Stimulated activated CD4-positive, alpha-beta T cell treated with anti-CD3 and anti-CD28 coated beads, Interleukin-15, amount 100 ng/mL, for 24 hours (primary cell): ENCODE measurements around the gene GMFB.
"Not testable (repeated sequence)": the region's sequence is repeated elsewhere in the genome, so short reads cannot be mapped to it uniquely, and the experiment has no call there.

ENCODE experiments used
- DNase-seq: peaks from one replicate; pipeline ENCODE4 v3.0.0-alpha.2; 2020

The GMFB gene

DNA sequence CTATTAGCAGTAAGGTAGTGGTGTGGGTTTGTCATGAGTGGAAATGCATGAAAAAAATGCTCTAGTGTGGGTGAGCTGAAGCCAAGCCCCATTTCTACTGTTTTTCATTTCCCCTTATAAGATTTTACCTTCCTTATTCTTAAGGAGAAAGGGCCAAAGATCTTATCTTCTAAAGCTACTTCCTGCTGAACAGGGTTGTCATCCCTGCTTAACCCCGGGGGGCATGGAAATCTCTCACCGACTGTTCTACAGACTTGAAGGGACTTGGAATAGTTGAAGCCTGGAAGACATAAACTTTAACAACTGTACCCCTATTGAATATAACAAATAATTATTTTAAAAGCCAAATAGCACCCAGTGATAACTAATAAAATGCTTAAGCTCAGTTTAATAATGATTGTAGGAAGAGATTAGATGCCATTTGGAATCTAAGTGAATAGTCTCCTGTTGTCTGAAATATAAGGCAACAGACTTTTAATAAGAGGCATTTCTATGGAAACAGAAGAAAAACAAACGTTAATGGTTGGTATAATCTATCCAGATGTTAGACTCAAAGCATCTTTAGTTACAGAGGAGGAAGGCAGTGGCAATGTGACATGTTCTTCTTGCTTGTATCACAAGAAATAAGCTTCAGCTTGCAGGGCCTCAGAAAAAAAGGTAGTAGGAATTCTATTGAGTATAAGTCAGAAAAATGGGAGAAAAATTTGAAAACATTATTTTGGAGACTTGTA, 1.8 kb upstream of the GMFB start:
- DNase-seq, result no peak

DNA sequence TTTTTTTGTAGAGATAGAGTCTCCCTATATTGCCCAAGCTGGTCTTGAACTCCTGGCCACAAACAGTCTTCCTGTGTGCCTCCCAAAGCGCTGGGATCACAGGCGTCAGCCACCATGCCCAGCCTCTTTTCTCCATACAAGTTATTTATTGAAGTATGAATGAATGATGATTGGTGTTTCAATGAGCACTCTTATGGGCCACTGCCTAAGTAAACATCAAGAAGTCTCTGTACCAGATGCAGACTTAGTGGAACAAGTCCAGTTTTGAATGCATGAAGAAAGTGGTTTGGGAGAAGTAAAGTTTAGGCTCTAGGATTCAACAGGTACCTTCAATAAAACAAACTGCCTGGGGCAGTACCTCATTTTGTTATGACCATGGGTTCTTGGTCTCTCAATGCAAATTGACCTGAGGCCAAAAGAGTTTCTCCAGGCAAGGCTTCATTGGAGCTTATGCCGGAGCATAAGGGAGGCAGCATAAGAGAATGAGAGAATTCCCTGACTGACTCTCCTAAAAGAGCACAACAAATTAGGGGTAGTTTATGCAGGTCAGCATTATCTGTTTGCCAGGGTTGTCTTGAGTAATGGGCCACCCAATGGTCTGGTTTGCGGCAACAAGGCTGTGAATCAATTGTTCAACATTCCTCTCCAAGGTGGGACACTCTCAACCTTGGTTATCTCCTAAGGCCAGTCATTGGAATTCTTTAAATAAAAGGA, 1.1 kb upstream of the GMFB start:
- DNase-seq, result no peak

DNA sequence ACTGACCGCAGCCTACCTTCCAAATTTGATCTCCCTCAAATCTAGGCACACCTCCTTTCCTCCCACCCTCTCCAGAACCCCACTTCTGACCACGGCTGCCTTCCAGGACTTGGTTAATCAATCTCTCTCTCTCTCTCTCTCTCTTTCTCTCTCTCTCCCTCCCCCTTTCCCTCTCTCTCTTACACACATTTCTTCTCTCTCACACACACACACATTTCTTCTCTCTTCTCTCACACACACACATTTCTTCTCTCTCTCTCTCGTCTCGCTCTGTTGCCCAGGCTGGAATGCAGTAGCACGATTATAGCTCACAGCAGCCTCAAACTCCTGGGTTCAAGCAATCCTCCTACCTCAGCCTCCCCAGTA, 521 bp upstream of the GMFB start:
- no peak for DNase-seq

DNA sequence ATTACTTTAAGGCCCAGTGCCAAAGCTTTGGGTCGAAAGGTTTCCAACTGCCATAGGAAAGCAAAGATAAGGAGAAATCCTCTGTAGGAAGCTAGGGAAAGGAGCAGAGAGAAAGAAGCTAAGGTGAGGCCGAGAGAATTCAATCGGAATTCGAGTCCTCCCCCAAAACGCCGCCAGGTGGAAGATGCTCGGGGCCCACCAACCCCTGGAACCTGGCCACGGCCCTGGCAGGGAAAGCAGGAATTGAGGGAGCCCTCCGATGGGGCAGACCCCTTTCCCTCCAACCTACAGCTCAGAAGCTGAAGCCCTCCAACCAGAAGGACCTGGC, 498 bp downstream of the GMFB start:
- DNase-seq, result no peak

DNA sequence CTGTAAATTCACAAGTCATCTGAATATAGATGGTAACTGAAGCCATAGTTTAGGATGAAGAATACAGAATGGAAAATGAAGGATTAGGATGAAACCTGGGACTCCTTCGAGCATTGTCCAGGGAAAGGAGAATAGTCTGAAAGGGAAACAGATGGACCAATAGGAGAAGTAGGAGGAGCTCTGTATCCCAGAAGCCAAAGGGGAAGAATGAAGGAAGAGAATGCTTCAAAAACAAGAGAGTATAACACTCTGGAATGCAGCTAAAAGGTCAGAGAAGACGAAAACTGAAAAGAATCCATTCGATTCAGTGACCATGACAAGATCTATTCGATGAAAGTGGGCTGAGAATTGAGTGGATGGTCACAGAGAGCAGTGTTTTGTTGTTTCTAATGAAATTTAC, 1.0 kb downstream of the GMFB start:
- DNase-seq, result no peak

DNA sequence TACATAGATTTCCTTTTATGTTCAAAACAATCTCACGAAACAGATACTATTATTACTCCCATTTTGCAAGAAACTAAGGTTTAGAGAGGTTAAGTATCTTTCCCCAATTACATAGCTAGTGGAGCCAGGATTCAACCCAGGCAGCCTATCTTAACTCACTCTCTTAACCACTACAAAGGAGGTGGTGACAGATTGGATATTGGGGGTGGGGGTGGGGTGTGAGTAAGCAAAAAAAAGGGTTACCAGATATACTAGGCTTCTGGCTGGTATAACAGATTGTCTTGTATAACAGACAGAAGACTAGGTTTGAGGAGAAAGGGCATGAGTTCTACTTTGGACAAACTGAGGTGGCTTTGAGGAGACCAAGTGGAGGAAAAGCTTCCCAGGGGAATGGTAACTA, 2.1 kb downstream of the GMFB start:
- DNase-seq, result no peak

DNA sequence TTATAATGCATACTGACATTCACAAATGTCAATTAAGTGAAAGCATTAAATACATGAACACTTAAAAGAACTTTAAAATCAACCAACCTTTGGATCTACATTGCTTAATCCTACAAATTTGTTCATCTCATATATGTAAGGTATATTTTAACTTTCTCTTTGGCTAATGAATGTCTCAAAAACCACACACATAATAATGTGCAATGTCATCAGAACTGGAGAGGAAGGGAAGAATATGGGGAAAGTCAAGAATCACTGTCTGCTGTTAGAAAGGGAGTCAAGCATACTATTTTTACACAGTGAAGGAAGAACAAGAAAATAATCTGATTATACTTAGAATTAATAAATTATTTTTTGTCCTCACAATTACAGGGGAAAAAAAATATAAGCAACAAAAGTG, 4.9 kb downstream of the GMFB start:
- no peak for DNase-seq

DNA sequence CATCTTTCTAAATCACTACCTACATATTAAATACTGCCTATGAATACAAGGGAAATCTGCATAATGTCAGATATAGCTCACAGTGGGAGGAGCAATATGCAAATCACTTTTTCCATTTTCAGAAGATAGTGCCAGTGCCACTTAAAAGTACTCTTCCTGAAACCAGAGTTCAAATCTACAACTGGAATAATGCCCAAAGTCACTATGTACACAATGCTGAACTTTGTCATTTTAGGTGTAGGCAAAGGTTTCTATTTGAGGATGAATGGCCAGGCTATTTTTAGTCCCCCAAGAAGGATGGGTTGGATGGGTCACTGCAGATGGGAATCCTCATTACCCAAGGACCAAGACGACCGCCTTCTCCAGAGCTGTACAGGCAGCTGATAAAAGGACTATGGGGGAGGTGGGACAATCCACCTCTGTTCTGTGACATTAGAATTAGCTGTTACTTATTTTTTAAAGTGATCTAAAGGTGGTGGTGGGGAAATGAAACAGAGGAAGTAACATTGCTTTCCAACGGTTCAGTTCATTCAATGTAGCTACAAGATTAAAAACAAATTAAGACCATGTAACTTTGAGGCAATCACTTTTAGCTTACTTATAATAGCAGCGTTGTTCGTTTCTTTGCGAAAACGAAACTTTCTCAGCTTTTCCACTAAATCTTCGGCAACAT, 5.6 kb downstream of the GMFB start:
- no peak for DNase-seq

DNA sequence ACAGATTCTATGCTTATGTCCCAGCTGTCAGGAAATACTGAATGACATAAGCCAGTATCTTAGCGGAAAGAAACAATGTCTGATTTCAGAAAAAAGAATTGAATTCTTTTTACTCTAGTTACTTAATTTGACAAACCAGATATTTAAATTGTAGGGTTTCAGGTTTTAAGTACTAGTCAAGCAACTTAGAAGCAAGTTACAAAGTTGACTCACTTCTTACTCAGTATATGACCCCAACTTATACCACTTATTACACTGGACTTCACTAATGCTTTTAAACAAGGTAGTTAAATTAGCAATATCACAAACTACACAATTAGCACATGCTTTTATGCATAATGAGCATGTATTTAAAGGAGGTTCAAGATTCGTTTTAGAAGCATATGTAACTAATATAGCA, 7.1 kb downstream of the GMFB start:
- DNase-seq, result no peak

DNA sequence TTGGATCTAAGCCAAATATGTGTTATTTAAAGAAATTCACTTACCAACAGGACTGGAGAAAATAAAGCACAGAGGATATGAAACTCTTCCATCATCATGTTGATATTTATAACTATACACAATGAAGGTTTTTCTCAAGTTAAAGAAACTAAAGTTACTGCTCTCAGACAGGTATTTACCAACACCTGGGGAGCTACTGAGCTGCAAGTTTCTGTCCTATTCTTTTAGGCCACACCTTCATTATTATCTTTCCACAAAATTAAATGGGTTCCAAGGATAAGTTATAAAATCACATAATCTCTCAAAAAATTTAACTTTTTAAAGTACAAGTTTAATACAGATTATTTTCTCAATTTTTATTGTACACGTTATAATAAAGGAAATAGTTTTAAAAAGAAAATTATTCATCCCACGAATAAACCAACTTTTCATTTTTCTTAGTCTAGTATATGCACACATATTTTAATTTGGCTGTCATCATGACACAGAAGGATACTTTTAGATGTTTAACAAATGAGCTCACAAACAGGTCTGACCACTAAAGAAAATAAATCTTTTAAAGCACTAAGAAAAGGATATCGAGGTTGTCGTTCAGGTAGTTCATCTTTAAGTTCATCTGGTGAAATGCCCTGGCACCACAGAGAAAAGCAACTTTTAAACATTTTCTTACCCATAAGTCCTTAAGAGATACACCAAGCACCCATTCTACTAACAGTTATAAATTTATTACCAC, 7.8 kb downstream of the GMFB start:
- DNase-seq, result no peak

DNA sequence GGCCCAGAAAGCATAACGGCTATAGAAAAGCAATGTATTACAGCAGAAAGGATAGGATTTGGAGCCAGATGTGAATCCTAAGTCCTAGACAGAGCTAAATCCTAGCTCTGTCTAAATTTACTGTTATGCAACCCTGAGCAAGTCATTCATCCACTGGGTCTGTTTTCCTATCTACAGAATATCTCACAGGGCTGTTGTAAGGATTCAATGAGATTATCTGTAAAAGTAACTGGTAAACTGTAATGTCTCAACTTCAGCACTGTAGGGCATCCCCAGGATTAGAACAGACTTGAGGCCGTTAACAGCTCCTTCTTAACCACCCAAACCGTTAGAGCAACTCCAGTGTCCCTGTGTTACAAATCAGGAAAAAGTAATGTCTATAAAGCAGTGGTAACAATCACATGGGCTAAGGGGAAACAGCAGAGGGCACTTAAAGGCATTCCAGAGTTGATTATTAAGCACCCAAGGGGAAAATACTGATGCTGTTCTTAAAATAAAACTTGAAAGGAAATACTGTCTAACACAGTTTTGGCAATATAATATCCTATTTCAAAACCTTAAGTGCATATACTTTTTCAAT, 10.1 kb downstream of the GMFB start:
- DNase-seq, result no peak

DNA sequence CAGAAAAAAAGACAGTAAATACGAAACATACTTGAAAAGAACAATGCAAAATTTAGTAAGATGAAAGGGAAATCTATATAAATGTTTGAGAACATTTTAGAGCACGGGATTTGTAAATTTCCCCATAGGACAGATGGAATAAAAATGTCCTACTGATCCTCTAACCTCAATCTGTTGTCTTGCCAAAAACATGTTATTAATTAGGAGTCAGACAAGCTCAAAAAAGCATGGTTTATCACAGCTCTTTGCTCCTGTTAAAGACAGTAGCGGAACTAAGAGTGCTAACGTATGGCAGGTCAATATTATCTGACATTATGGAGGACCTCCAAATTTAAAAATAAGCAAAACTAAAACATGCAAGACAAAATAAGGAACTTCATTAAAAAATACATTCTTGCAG, 12.9 kb downstream of the GMFB start:
- no peak for DNase-seq

DNA sequence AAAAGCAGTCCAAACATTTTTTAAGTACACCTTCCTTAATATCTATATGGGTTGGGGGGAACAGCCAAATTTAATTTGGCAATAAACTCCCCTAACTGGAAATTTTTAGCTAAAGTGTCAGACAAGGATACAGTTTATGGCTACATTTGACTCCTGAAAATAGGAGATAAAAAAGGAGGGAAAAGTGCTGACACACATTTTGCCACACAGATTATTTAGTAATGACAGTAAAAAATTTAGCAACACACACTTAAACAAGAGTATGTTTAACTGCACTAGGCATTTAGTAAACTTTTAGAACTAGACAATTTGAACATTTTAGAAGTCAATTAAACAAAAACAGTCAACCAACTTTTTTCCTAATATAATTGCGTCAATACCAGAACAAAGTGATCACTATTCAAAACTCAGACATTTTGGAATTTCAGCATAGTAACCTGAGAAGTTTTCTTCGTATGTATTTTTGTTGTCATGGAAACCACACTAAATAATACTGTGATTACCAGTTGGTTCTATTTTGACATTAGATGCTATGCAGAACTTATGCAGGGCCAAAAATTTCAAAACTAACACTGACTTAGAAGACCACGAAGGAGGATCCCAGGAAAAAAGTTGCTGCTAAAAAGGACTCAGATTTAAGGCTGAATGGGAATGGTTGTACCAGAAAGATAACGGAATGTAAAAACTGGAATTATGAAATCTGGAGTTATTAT, 13.4 kb downstream of the GMFB start:
- no peak for DNase-seq

DNA sequence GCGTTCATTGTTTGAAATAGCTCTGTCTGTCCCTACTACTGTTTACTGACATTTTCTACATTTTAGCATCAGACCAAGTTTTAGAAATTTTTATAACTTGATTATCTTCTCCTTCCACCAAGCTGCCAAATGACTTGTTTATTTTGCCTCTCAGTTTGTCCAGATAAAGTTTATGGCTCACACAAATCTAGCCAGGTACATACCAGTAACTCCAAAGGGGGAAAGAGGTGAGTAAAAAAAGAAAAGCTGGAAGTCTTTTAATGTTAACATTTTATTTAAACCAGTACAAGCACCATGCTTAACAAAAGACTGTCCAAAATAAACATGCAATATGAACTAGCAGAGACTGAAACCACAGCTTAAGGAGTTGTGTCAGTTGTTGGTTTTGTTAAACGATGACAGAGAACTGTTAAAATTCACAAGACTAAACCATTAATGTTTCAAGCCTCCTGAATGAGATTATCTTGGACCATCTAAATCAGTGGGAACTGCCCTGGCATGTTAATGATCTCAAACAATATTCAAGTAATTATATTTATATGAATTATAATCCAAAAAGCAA, 14.5 kb downstream of the GMFB start:
- DNase-seq, result no peak

DNA sequence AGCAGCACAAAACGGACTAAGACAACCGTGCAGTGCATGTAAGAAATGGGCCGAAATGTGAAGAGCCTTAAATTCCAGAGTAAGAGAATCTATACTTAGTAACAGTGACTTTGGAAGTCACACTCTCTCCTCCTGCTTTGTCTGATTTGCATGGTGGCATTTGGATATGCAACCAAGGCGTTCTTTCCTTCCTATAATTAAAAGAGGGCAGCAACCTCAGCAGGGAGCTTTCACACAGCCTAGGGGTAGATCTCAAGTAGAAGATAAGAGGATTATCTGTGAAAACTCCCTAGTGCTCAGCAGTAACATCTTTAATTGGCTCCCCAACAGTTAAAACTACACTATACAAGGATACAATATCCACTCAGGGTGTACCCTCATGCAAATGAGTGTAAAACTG, 16.5 kb downstream of the GMFB start:
- no peak for DNase-seq

DNA sequence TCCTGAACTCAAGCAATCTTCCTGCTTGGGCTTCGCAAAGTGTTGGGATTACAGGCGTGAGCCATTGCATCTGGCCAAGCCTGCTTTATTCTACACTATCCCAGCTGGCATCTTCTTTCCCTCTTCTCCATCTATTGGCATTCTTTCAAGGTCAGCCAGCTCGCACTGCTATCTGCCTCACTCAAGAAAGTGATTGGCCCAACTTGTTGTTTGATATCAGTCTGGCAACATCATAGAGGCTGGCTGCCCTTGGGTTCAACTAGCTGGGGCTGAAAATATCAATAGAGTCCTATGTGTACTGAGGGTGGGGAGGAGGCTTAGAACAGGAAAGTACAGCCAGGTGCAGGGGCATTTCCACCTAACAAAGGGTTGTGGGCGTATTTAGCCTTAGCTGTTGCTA, 17.1 kb downstream of the GMFB start:
- DNase-seq, result no peak

DNA sequence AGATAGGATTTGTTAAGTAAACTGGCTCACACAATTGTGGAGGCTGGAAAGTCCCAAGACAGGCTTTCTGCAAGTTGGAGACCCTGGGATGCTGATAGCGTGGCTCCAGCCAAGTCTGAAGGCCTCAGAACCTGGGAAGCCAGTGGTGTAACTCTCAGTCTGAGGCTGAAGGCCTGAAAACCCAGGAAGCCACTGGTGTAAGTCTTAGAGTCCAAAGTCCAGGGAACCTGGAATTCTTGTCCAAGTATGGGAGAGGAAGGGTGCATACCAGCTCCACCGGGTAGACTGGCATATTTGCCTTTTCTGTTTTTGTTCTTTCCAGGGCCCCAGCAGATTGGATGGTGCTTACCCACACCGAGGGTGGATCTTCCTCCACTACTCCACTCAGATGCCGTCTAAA, 18.1 kb downstream of the GMFB start:
- no peak for DNase-seq

DNA sequence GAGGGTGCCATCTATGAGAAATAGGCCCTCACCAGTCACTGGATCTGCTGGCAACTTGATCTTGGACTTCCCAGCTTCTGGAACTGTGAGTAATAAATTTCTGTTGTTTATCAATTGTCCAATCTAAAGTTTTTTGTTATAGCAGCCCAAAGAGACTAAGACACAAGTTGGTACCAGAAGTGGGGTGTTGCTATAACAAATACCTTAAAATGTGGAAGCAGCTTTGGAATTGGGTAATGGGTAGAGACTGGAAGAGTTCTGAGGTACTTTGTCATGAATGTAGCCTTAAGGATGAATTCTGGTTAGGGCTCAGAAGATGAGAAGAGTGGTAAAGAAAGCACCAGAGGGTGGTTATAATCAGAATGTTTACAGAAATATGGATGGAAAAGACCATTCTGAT, 21.5 kb downstream of the GMFB start:
- DNase-seq, result no peak

DNA sequence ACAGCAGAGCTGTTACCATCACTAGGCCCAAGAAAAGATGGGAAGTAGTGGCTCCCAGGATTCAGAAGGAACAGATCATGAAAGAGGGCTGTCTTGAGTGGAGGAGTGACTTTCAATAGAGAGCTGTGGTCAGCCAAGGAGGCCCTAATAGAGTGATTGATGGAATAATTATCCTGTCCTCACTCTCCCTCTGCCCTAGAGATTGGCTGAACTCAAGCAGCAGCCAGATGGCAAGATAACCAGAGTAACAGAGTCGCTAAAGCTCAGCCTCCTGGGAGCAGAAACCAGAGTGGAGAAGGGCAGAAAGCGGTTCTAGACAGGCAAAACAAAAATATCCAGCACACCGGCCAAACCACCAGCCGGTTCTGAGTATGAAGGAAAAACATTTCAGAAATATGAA, 23.1 kb downstream of the GMFB start:
- DNase-seq, result no peak

DNA sequence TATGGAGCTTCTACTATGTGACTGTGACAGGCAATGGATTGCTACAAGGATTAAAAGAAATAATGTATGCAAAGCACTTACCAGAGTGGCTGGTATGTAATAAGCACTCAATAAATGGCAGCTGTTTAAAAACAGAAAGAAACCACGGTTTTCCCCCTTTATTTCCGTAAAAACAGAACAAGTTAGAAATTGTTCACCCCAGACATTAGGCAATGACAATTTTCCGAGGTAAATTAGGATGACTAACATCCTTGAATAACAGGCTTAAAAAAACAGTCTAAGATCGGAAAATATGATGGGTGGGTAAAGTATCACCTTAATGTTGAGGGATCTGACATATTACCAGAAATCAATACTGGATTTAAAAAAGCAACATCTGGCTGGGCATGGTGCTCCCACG, 26.7 kb downstream of the GMFB start:
- DNase-seq, result no peak

DNA sequence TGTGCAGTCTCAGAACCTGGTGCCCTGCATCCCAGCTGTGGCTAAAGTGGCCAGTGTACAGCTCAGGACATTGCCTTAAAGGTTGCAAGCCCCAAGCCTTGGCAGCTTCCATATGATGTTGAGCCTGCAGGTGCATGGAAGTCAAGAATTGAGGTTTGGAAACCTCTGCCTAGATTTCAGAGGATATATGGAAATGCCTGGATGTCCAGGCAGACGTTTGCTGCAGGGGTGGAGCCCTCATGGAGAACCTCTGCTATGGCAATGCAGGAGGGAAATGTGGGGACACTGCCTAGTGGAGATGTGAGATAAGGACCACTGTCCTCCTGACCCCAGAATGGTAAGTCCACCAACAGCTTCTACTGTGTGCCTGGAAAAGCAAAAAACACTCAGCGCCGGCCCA, 29.7 kb downstream of the GMFB start:
- DNase-seq, result no peak

DNA sequence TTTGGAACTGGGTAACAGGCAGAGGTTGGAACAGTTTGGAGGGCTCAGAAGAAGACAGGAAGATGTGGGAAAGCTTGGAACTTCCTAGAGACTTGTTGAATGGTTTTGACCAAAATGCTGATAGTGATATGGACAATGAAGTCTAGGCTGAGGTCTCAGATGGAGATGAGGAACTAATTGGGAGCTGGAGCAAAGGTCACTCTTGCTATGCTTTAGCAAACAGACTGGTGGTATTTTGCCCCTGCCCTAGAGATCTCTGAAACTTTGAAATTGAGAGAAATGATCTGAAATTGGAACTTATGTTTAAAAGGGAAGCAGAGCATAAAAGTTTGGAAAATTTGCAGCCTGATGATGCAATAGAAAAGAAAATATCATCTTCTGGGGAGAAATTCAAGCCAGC, 30.2 kb downstream of the GMFB start:
- DNase-seq, result not testable (repeated sequence)

DNA sequence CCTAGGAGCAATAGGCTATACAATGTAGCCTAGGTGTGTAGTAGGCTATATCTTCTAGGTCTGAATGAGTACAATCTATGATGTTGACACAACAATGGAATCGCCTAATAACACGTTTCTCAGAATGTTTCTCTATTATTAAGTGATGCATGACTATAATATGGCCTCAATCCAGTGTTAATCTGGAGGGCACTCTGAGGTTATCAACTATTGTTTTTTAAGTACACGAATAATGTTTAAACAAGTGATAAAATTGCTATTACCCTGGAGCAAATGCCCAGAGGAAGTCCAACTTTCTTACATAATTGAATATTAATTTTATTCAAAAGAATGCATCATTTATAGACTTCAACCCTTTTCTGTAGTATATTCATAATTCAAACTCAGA, 31.2 kb downstream of the GMFB start:
- DNase-seq, result no peak
